ENCODE data around the gene NUFIP1.

Gene NUFIP1

DNA sequence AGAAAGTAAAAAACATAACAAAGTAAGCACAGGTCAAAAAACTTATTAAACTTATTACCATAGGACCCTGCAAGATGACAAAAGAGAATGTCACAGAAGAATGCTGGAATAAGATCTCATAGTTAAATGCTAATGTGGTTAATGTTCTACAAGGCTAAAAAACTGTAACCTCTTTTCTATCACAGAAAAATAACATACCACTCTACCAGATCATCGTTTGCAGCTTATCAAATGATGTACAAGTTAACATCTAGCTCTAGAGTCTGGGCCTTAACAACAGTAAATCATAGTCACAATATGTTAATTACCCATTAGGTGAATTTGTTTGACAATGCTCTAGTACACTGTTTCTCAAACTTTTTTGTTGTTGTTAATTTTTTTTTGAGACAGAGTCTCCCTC is 53.0 kb downstream of the NUFIP1 start:
- no peaks in the 10 kb centered on the region for H3K27me3 Mint-ChIP-seq
- H3K4me3 Mint-ChIP-seq = no peak overlapping the region
- H3K4me1 Mint-ChIP-seq = peaks cover 15% of the 10 kb centered on the region
- DNase-seq = no peak
- H3K27ac Mint-ChIP-seq = no peak overlapping the region
- no peak for ATAC-seq
- H3K9me3 Mint-ChIP-seq = no peaks in the 10 kb centered on the region

DNA sequence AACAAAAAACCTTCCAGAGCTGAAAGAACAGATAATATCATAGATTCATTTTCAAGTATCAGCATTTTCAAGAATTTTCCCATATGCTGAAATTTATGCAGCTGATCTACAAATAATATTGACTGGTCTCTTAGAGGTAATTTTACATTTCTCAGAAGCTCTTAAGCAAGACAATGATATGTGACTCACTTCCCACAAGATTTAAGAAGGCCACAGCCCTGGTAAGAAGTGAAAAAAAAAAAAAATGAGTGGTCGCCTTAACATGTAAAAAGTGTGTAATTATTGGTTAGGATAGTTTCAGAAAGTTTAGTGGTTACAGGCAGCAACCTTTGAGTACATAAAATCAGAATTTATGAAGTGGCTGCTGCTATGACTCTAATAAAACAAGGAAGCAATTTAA is 54.5 kb downstream of the NUFIP1 start:
- Mint-ChIP-seq H3K27ac (peak overlapping the region in 1 of 2 donors; percentile 34), H3K27me3 (peaks cover 13% of the 10 kb centered on the region), H3K4me1 (peaks cover 15% of the 10 kb centered on the region), H3K9me3 (no peaks in the 10 kb centered on the region), H3K4me3 (no peak overlapping the region)
- ATAC-seq (peak; percentile 95), DNase-seq (no peak)

DNA sequence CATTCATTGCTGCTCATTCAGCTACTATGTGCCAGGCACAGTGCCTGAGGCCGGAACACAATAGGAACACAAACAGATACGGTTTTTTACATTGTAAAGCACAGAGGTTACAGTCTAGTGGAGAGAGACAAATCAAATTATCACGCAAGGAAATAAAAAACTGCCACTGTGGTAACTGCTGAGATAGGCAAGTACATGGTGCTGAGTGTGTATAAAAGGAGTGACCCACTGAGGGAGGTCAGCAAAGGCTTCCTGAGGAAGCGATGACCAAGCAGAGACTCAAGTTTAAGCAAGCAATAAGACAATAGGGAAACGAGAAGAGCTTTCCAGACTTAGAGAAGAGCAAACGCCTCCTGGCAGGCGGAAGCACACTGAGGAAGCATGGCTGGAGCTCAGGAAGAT is 56.4 kb downstream of the NUFIP1 start:
- ATAC-seq (no peak), DNase-seq (no peak)
- peak overlapping the region in 1 of 2 donors; percentile 55 for H3K27ac Mint-ChIP-seq
- no peak overlapping the region for H3K4me3 Mint-ChIP-seq
- H3K27me3 Mint-ChIP-seq = peaks cover 14% of the 10 kb centered on the region
- H3K4me1 Mint-ChIP-seq = peaks cover 15% of the 10 kb centered on the region
- H3K9me3 Mint-ChIP-seq = no peaks in the 10 kb centered on the region

DNA sequence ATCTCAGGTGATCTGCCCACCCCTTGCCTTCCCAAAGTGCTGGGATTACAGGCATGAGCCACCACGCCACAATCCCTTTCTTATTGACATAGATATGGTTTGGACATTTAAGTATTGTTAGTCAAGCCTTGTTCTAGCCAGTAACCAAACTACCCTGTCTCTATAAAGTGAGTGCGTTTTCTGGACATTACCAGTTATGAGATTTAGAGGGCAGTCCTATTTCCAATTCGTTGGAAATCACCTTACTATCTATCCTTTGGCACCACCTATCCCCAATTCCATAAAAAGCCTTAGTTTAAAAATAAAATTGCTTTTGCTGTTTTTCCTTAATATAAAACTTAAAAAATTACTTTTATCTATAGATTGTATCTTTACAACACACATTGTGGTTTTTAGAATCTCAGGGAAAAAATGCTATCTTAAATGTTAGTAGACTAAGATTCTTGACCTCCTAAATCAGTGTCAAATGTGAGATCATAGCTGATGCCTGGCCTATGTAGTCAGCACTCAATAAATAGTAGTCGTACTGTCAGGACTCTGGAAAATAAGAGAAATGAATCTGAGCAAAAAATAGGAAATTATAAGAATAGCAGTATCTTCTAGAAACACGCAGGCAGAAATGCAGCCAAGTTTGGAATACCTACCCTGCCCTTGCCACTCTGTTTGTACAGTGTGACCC is 57.0 kb downstream of the NUFIP1 start:
- DNase-seq = no peak
- H3K4me3 Mint-ChIP-seq = no peak overlapping the region
- H3K27me3 Mint-ChIP-seq = peaks cover 14% of the 10 kb centered on the region
- peaks cover 15% of the 10 kb centered on the region for H3K4me1 Mint-ChIP-seq
- H3K27ac Mint-ChIP-seq = no peak overlapping the region
- no peaks in the 10 kb centered on the region for H3K9me3 Mint-ChIP-seq
- ATAC-seq = no peak

DNA sequence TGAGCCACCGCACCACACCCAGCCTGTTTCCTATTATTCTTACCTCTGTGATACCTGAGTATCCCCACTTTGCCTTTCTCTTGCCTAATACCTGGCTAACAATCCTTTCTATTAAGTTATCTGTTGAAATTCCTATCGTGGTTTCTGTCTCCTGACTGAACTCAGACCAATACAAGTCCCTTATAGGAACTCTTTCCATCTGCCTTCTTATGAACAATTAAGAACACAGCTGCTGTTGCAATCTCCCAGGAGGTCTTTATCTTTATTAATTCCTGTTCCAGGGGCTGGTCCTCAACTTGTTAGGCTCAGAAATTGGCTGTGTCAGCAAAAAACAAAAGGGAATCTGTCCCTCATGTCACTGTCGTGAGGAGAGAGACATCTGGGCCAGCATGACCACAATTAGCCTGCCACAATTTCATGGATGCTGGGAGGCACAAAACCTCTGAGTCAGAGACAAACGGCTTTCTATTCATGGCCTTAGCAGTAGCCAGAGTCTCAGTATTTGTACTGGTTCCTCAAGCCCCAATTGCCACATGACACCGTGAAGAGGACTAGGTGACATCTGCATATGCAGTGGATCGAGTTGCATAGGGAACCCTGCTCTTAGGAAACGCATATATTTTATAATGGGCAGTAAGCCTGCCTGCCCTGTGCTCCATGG is 58.2 kb downstream of the NUFIP1 start:
- H3K9me3 Mint-ChIP-seq = no peaks in the 10 kb centered on the region
- no peak for ATAC-seq
- DNase-seq = no peak
- peaks cover 15% of the 10 kb centered on the region for H3K4me1 Mint-ChIP-seq
- no peak overlapping the region for H3K4me3 Mint-ChIP-seq
- H3K27ac Mint-ChIP-seq = peak overlapping the region in 1 of 2 donors; percentile 37
- peaks cover 19% of the 10 kb centered on the region for H3K27me3 Mint-ChIP-seq

DNA sequence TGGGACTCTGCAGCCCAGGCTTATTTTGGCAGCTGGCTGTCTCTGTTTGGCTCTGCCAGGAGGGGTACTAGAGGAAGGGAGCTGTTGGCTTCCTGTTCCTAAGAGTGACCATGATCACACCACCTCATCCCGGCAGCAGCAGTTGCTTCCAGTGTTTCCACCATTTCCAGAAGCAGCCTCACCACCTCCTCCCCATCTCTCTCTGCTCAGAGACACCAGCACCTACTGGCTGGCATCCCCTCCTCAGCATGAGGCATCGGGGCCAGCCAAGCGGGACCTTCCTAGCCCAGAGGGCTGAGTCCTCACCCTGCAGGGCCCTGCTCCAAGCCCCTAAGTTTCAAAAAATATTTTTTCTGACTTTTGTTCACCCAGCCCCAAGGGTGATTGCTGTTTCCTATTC is 59.0 kb downstream of the NUFIP1 start:
- Mint-ChIP-seq H3K4me1 (peaks cover 15% of the 10 kb centered on the region), H3K4me3 (no peak overlapping the region), H3K27me3 (peaks cover 27% of the 10 kb centered on the region), H3K9me3 (no peaks in the 10 kb centered on the region), H3K27ac (no peak overlapping the region)
- DNase-seq (no peak), ATAC-seq (no peak)

DNA sequence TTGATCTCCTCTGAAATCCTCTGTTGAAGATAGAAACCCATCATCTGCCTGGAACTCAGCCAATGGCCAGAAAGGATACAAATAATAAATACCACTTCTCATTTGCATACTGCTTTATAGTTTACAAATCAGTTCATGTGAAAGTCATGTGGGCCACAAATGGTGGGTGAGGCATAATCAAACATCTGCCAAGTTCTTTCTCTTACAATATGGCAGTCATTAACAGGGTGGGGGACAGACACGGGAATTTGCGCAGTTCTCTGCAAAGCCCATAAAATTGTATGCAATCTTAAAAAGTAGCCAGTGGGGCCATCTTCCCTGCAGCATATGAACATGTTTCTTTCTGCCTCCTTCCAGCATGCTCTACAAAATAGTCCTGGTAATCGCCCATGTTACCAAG is 59.6 kb downstream of the NUFIP1 start:
- Mint-ChIP-seq H3K27me3 (peaks cover 33% of the 10 kb centered on the region), H3K4me1 (peaks cover 9% of the 10 kb centered on the region), H3K27ac (no peak overlapping the region), H3K4me3 (no peak overlapping the region), H3K9me3 (no peaks in the 10 kb centered on the region)
- ATAC-seq = no peak
- DNase-seq = no peak

DNA sequence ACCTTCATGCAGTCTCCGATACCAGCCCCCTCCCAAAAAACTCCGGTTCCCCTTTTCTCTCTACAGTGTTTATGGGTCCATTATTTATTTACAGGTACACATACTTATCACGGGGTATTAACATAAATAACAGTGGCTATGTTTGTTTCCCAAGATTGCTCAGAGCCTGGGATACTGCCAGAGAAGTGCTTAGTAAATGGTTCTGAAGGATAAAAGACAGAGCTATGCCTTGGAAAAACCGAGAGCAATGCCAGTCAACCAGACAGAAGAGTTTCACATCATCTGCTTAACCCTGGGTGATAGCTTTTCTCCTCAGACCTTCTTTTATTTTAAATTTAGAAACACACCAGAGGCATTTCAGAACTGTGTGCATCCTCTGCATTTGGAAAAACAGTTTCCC is 61.3 kb downstream of the NUFIP1 start:
- ATAC-seq (no peak), DNase-seq (no peak)
- Mint-ChIP-seq H3K4me3 (no peak overlapping the region), H3K27me3 (peaks cover 38% of the 10 kb centered on the region), H3K27ac (no peak overlapping the region), H3K4me1 (no peaks in the 10 kb centered on the region), H3K9me3 (no peaks in the 10 kb centered on the region)

DNA sequence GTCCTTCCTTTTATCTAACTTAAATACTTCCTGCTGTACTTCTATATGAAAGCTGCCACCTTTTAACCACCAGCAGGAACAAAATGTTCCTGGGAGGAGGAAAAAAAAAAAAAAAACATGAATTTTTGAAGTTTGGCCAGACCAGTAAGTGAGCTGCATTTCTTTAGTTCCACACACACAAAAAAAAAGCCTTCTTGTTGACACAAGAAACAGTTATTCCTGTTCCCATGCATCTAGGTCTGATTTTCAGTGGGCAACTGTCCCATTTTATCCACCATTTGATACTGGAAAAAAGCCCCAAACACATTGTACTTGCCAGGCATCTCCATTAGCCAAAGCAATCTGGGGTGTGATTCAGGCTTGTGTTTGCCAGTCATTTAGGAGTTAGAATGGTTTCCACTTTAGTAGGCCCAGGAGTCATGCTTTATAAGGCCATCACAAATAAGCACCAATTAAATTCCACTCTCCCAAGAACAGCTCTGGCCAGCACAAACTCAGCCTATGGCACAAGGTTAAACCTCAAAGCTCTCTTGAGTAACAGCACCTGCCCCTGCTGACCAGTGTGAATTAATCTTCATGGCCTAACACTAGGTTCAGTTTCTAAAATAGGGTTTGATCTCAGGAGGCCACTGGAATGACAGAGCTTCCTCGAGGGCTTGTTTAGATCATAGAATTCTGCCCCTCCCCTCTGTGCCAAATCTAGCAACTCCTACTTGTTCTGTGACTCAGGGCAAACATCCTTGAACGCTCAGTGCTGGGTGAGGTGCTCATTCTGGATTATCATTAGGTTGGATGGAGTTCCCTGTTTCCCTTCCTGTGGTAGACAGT is 67.1 kb downstream of the NUFIP1 start:
- H3K4me3 Mint-ChIP-seq = no peak overlapping the region
- DNase-seq (no peak), ATAC-seq (no peak)
- no peak overlapping the region for H3K27ac Mint-ChIP-seq
- no peaks in the 10 kb centered on the region for H3K9me3 Mint-ChIP-seq
- H3K4me1 Mint-ChIP-seq = no peaks in the 10 kb centered on the region
- peaks cover 24% of the 10 kb centered on the region for H3K27me3 Mint-ChIP-seq

DNA sequence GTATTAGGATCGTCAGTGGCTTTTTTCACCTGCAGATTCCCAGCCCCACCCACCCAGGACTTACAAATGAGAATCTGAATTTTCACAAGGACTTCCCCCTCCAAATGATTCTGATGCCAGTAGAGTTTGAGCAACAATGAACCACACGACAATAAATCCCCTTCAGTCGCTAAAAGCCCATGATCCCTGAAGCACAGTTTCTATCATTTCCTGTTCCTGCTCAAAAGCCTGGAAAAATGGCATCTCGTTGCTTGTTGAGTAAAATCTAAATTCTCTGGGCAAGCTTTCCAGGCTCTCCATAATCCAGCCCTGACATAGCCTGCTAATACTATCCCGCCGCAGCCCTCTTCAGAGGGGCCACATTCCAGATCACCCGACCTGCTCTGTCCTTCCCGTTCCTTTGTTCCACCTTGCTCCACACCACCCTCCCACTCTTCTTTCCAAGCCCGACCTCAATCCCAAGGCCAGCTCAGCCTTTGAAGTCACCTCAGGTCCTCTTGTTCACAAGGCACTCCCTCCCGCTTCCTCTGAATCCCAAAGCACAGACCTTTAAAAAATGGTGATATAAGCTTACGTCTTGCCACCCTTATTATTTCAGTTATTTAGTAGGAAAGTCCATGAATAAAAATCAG is 67.9 kb downstream of the NUFIP1 start:
- Mint-ChIP-seq H3K4me3 (no peak overlapping the region), H3K27ac (peak overlapping the region in 1 of 2 donors; percentile 38), H3K9me3 (no peaks in the 10 kb centered on the region), H3K27me3 (peaks cover 21% of the 10 kb centered on the region), H3K4me1 (no peaks in the 10 kb centered on the region)
- DNase-seq (no peak), ATAC-seq (no peak)

DNA sequence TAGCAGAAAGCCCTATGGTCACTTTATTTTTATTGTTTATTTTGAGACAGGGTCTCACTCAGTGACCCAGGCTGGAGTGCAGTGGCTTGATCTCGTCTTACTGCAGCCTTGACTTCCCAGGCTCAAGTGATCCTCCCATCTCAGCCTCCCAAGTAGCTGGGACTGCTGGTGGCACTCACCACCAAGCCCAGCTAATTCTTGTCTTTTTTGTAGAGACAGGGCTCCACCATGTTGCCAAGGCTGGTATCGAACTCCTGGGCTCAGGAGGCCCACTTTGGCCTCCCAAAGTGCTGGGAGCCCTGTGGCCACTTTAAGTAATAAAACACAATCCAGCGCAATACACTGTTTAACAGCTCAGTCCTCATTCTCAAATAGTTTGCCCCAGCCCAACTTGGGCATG is 69.3 kb downstream of the NUFIP1 start:
- Mint-ChIP-seq H3K27me3 (peaks cover 8% of the 10 kb centered on the region), H3K9me3 (no peaks in the 10 kb centered on the region), H3K4me3 (no peak overlapping the region), H3K4me1 (no peaks in the 10 kb centered on the region), H3K27ac (no peak overlapping the region)
- DNase-seq = no peak
- no peak for ATAC-seq

DNA sequence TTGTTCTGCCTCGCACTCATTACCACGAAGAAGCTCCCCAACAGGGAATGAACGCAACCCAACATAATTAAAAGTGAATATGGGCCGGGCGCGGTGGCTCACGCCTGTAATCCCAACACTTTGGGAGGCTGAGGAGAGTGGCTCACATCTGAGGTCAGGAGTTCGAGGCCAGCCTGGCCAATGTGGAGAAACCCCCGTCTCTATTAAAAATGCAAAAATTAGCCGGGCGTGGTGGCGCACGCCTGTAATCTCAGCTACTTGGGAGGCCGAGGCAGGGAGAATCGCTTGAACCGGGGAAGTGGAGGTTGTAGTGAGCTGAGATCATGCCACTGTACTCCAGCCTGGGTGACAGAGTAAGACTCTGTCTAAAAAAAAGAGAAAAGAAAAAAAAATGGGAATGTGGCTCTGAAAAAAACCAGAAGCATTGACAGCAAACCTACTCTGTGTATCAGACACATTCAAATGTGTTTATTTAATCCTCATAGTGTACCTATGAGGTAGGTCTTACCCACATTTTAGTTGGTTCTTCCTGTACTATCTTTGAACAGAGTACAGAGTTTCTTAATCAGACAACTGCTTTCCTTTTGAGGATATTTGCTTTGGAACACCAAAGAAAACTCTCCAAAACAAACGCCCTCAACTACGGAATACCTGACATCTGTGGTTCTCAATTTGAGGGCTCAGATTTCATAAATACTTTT is 70.0 kb downstream of the NUFIP1 start:
- H3K27me3 Mint-ChIP-seq = peaks cover under 1% of the 10 kb centered on the region
- H3K27ac Mint-ChIP-seq = no peak overlapping the region

DNA sequence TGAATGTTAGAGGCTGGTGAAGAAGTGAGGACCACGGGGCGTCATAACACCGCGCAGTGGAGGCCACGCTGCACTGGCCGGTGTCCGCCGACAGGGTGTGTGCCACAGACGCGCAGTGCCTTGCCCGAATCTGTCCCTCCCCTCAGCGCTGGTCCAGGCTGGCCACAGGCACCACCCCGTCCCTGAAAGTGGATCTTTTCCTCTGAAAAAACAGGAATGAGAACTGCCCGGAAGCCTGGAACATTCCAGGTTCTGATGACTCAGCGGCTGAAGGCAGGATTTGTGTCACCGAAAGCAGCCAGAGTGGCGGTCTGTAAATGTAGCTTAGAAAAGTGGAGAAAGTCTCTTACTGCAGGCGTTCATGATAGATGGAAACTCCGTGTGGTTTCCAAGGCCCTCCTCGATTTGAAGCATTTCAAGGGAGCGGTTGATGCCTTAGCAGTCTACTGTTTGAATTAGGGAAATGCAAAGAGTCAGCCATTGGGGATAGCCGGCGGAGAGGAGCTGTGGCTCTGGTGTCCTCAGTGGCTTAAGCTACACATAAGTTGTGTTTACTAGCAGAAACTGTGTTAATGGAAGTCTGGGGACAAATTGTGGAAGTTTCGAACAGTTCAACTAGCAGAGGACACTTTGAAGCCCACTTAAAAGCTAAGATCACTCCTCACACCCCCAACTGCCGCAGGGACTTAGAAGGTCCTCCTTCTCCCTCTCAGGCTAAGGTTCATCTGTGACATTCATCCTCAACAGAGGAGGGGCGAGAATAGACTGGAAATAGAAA is 70.8 kb downstream of the NUFIP1 start:
- no peaks in the 10 kb centered on the region for H3K27me3 Mint-ChIP-seq
- DNase-seq = peak; percentile 88 to 90
- H3K4me1 Mint-ChIP-seq = no peaks in the 10 kb centered on the region
- peak; percentile 92 for ATAC-seq
- no peak overlapping the region for H3K4me3 Mint-ChIP-seq
- H3K27ac Mint-ChIP-seq = no peak overlapping the region
- no peaks in the 10 kb centered on the region for H3K9me3 Mint-ChIP-seq

More for the DNA sequence above, 70.0 kb downstream of the NUFIP1 start:
- DNase-seq = no peak
- ATAC-seq = no peak
- Mint-ChIP-seq H3K4me1 (no peaks in the 10 kb centered on the region), H3K4me3 (no peak overlapping the region), H3K9me3 (no peaks in the 10 kb centered on the region)

DNA sequence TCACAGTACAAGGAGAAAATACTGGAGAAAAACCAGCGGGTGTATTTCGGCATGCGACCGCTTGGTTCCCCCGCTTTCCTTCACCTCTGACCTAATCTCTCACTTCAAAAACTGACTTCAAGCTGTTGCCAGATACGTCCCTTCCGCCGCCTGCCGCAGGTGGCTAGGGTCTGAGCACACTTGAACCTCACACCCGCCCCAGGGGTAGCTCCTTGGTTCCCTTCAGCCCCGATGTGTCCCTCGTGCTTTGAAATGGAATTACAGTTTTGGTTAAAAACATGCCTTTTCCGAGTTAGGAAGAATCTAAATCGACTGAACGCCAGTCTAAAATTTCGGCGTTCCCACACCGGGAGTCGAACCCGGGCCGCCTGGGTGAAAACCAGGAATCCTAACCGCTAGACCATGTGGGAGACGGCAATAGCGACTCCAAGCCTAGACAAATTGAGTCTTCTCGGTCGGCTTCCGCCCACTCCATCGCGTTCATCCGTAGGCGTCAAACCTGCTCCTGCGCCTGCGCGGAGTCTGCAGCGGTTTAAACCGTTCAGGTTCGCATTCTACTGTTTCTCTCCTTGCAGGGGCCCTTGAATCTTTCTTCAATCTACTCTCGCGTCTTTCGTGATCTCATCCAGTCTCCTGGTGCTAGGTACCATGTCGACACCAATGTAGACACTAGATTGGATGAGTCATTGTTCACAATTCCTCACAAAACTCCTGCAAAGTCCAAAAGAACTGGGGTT is 71.5 kb downstream of the NUFIP1 start:
- peak; percentile 90 for ATAC-seq
- Mint-ChIP-seq H3K4me3 (no peak overlapping the region), H3K9me3 (peaks cover 5 to 6% of the 10 kb centered on the region in 2 donors), H3K27ac (no peak overlapping the region), H3K4me1 (no peaks in the 10 kb centered on the region), H3K27me3 (no peaks in the 10 kb centered on the region)
- DNase-seq = peak; percentile 95 to 98

Measured in stimulated activated naive CD8-positive, alpha-beta T cell treated with anti-CD3 and anti-CD28 coated beads, Interleukin-15, amount 100 ng/mL, for 72 hours (primary cell).